ENCODE data around the gene CENPQ.

Gene CENPQ

DNA sequence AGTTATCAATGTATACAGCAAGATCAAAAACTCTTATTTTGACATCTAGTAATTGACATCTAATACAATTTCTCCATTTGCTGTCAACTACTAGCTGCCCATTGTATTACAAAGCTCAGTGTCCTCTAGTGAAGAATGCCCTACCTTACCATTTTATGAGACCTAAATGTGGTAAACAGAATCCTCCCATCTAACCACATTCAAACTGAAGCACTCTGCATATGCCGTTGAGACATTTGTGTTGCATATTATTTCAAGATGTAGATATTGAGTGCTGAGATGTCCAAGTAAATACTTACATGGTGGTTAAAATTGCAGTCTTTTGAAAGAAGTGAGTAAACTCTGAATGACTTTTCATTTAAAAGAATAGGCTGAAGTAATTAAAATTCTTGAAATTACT, 36.0 kb downstream of the CENPQ start:
- TF ChIP-seq, protein P1, sequence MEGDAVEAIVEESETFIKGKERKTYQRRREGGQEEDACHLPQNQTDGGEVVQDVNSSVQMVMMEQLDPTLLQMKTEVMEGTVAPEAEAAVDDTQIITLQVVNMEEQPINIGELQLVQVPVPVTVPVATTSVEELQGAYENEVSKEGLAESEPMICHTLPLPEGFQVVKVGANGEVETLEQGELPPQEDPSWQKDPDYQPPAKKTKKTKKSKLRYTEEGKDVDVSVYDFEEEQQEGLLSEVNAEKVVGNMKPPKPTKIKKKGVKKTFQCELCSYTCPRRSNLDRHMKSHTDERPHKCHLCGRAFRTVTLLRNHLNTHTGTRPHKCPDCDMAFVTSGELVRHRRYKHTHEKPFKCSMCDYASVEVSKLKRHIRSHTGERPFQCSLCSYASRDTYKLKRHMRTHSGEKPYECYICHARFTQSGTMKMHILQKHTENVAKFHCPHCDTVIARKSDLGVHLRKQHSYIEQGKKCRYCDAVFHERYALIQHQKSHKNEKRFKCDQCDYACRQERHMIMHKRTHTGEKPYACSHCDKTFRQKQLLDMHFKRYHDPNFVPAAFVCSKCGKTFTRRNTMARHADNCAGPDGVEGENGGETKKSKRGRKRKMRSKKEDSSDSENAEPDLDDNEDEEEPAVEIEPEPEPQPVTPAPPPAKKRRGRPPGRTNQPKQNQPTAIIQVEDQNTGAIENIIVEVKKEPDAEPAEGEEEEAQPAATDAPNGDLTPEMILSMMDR (IDR thresholded peaks at IDR 0.05; ENCODE audit: extremely low read depth, insufficient read depth, missing control alignments): no peak
- in situ Hi-C loops (cut with MboI; ENCODE audit: low pct_unique_long_range_greater_than_20kb, low sequenced_read_pairs, unreplicated experiment): no loop called here
- DNase-seq (ENCODE audit: low spot score): no peak

DNA sequence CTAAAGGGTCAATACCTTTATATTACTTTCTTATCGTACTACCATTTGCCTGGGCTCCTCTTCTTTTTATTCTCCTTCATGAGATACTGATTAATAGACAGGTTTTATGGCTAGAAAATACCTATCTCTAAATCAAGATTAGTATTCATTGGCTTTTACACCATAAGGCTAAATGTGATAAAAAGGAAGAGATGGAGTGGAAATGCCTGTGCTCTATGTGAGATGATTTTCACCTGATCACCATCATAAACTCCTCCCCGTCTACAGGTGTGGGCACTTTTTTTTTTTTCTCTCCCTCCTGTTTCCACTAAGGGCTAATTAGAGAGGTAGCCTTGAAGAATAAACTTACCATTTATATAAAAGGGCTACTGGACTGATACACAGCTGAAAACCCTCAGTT, 36.5 kb downstream of the CENPQ start, which contains the start of gene GLYATL3:
Gene GLYATL3 (plus strand): TSS at position 301 of the 400 bp plus-strand sequence. CDS start 12,068 bp downstream, outside the sequence.
- no peak for DNase-seq (ENCODE audit: low spot score)
- TF ChIP-seq, protein P1 (IDR thresholded peaks at IDR 0.05; ENCODE audit: extremely low read depth, insufficient read depth, missing control alignments): no peak

DNA sequence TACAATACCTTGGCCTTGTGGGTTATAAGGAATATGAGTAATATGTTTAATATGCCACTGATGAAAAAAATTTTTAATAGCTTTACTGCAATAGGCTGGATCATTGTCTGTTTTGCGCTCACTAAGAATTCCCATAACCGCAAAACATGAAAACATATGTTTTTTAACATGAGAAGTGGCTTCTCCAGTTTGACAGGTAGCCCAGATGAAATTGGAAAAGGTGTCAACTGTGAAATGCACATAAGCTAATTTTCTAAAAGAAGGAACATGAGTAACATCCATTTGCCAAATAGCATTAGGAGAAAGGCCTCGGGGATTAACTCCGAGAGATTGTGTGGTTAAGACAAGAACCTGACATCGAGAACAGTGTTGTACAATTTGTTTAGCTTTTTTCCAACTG, 41.5 kb downstream of the CENPQ start:
- no peak for DNase-seq (ENCODE audit: low spot score)
- TF ChIP-seq, protein P1 (IDR thresholded peaks at IDR 0.05; ENCODE audit: extremely low read depth, insufficient read depth, missing control alignments): no peak
- in situ Hi-C loops (cut with MboI; ENCODE audit: low pct_unique_long_range_greater_than_20kb, low sequenced_read_pairs, unreplicated experiment): no loop called here

More for the DNA sequence above, 36.5 kb downstream of the CENPQ start, which contains the start of gene GLYATL3:
- in situ Hi-C loops (cut with MboI; ENCODE audit: low pct_unique_long_range_greater_than_20kb, low sequenced_read_pairs, unreplicated experiment): no loop called here

DNA sequence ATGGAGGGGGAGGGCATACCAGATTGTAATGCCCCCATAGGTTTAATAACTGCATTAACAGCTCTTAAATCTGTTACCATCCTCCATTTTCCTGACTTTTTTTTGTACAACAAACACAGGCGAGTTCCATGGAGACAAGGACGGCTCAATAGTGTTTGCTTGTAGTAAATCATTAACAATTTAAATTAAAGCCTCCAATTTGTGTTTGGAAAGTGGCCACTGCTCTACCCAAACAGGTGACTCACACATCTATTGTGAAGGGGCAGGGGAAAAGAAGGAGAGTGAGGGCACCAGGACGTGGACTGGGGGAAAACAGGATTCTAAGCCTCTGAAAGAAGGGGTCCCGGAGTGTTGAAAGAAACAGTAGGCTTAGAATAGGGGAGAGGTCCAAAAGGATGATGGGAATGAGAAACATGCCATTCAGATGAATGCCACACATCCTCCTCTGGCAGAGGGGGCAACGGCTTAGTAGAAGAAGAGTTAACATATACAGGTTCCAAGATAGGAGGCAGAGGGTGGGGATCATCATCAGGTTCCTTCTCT, 43.5 kb downstream of the CENPQ start:
- in situ Hi-C loops (cut with MboI; ENCODE audit: low pct_unique_long_range_greater_than_20kb, low sequenced_read_pairs, unreplicated experiment): no loop called here
- DNase-seq (ENCODE audit: low spot score): no peak
- TF ChIP-seq, protein P1 (IDR thresholded peaks at IDR 0.05; ENCODE audit: extremely low read depth, insufficient read depth, missing control alignments): no peak

DNA sequence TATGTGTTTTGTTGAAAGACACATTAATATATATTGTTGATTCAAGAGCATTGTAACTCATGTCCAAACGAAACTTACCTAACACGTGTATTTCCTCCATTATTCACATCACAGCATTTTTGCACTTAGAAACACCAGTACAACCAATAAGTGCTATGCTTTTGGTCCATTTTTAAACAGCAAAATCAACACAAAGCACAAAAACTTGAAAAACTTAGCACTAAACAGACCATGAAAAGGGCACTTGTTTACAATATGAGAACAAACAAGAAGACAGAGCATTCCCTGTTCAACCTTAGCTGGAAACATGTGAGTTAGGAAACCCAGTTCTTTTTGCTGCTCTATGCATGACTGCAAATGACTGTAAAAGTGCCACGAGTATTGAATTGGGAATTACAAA, 46.2 kb downstream of the CENPQ start:
- no peak for DNase-seq (ENCODE audit: low spot score)
- TF ChIP-seq, protein P1 (IDR thresholded peaks at IDR 0.05; ENCODE audit: extremely low read depth, insufficient read depth, missing control alignments): no peak
- in situ Hi-C loops (cut with MboI; ENCODE audit: low pct_unique_long_range_greater_than_20kb, low sequenced_read_pairs, unreplicated experiment): no loop called here

DNA sequence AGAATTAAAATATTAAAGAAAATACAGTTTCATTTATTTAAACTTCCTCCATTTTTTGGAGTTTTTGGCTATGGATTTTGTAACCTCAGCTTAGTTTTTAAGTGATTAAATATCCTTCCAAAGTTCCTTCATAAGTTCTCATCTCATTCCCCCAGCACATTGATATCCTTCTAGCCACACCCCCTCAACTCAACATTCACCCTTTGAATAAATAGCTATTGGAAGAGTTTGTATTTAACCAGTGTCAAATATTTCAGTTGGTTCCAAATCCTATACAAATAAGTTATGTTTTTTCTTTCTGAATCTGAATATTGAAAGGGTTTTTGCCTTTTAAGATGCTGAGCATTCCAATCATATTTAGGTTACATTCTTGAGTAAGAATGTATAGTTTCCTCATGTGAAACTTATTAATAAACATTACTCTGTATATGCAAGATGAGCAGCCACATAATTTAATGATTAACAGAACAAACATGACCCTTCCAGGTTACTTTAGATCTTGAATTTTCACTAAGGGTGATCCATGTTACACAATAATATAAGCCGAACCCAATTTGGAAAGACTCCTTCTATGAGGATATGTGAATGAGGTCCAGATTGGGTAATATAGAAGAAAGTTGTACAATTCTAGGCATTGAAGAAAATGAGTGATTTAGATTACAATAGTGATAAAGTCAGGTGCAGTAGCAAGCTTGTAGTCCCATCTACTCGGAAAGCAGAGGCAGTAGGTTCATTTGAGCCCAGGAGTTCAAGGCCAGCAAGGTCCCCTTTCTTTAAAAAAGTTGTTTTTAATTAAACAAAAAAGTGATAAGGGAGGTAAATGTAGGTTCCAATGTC, 50.2 kb downstream of the CENPQ start:
- TF ChIP-seq, protein P1 (IDR thresholded peaks at IDR 0.05; ENCODE audit: extremely low read depth, insufficient read depth, missing control alignments): no peak
- DNase-seq (ENCODE audit: low spot score): no peak
- in situ Hi-C loops (cut with MboI; ENCODE audit: low pct_unique_long_range_greater_than_20kb, low sequenced_read_pairs, unreplicated experiment): no loop called here

All from GM13977 (cell line).